Measurements from ENCODE around the gene KRTAP10-7.

- TF ChIP-seq, protein P1, sequence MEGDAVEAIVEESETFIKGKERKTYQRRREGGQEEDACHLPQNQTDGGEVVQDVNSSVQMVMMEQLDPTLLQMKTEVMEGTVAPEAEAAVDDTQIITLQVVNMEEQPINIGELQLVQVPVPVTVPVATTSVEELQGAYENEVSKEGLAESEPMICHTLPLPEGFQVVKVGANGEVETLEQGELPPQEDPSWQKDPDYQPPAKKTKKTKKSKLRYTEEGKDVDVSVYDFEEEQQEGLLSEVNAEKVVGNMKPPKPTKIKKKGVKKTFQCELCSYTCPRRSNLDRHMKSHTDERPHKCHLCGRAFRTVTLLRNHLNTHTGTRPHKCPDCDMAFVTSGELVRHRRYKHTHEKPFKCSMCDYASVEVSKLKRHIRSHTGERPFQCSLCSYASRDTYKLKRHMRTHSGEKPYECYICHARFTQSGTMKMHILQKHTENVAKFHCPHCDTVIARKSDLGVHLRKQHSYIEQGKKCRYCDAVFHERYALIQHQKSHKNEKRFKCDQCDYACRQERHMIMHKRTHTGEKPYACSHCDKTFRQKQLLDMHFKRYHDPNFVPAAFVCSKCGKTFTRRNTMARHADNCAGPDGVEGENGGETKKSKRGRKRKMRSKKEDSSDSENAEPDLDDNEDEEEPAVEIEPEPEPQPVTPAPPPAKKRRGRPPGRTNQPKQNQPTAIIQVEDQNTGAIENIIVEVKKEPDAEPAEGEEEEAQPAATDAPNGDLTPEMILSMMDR (conservative IDR thresholded peaks at IDR 0.05; ENCODE audit: low read length), result no peak
- no peak for TF ChIP-seq EZH2phosphoT487 (IDR thresholded peaks at IDR 0.05; ENCODE audit: borderline replicate concordance, low read depth, low read length)
Observed at GRCh38 chr21:44571844-44572782, 28.3 kb upstream of the KRTAP10-7 start.
